NOMO-1 treated with DMSO at 0.1 percent for 48 hours (cell line): ENCODE results near the gene DEPDC4.
"Not testable (repeated sequence)": the region's sequence is repeated elsewhere in the genome, so short reads cannot be mapped to it uniquely, and the experiment has no call there.

Source experiments
- DNase-seq: peaks from one replicate; lab custom pipeline; 2025; ENCODE audit not compliant: unreplicated experiment; lab: John Stamatoyannopoulos, UW

DEPDC4 gene

DNA sequence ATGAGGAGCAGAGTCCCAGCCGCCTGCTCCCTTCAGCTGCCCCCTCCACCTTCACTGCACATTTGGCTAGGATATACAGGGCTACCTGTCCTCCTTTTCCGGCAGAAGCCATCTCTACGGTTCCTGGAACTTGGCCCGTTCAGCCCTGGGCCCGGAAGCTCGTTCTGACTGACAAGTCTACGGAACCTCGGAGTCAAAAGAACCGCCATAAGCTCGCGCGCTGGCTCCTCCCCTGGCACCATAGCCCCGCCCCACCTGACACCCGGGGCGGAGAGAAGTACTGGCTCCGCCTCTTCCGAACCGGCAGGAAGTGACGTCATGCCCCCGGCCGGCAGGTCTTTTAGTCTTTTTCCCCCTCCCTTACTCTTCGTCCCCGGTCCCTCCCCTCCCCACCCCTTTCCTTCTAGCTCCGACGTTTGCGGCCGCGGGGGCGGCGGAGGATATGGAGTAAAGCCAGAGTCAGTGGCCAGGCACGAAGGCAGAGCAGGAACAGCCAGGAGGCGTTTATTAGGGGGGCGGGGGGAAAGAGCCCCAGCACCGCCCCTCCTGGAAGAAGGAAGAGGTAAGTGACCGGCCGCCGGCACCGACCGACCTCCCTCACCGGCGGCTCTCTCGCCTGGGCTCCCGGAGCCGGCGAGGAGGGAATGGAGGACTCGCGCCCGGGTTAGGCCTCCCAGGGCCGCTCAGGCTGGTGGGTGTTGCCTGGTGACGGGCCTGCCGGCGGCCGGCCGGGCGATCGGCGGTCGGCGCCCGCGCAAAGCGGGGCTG lies at the start of gene DEPDC4, which contains the start of gene SCYL2:
DEPDC4 (minus strand) TSS at position 245 of the 768 bp plus-strand sequence; CDS start at position 242, 3 bp downstream.
SCYL2 (plus strand) TSS at position 343 of the 768 bp plus-strand sequence. CDS start 15,794 bp downstream, outside the sequence.
- DNase-seq: peak; percentile 89

DNA sequence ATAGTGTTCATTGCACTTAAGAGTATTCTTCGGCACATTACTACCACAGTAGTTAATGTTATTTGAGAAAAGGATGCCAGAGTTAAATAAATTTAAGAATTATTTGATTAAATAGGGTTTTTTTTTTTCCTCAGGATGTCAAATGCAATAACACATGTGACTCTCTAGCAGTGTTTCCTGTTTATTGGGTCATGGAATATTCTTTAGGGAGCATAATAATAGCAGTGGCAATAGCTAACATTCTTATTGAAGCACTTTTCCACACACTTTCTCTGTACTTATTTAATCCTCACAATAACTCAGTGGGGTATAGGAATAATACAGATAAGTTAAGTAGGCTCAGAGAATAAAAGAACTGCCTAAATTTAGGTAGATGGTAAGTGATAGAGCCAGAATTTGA lies 44.4 kb upstream of the DEPDC4 start:
- DNase-seq: no peak

DNA sequence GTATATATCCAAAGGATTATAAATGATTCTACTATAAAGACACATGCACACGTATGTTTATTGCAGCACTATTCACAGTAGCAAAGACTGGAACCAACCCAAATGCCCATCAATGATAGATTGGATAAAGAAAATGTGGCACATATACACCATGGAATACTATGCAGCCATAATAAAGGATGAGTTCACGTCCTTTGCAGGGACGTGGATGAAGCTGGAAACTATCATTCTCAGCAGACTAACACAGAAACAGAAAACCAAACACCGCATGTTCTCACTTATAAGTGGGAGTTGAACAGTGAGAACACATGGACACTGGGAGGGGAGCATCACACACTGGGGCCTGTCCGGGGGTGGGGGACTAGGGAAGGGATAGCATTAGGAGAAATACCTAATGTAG lies 41.3 kb upstream of the DEPDC4 start:
- not testable (repeated sequence) for DNase-seq

DNA sequence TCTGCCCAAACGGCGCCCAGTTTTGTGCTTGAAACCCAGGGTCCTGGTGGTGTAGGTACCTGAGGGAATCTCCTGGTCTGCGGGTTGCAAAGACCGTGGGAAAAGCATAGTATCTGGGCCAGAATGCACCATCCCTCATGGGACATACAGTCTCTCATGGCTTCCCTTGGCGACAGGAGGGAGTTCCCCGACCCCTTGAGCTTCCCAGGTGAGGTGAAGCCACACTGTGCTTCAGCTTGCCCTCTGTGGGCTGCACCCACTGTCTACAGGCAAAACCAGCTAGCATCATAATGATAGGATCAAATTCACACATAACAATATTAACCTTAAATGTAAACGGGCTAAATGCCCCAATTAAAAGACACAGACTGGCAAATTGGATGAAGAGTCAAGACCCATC lies 37.5 kb upstream of the DEPDC4 start:
- DNase-seq: not testable (repeated sequence)

DNA sequence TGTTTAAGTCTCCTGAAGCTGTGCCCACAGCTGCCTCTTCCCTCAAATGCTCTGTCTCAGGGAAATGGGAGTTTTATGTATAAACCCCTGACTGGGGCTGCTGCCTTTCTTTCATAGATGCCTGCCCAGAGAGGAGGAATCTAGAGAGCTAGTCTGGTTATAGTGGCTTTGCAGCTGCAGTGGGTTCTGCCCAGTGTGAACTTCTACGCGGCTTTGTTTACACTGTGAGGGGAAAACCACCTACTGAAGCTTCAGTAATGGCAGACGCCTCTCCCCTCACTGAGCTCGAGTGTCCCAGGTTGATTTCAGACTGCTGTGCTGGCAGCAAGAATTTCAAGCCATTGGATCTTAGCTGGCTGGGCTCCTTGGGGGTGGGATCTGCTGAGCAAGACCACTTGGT lies 37.0 kb upstream of the DEPDC4 start:
- no peak for DNase-seq

DNA sequence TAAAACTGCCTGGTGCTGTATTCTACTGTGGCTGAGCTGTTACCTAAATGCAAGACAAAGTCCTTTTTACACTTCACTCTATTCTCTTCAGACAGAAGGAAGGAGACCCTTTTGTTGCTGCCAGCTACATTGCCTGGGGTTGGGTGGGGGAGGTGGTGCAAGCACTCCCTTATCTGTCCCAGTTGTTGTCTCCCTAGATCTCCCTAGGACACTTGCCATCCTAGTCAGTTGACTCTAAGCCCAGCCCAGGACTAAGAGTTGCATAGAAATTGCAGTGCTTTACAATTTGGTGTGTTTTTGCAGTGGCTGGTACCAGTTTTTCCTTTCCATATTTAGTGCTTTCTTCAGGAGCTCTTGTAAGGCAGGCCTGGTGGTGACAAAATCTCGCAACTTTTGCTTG lies 35.2 kb upstream of the DEPDC4 start:
- no peak for DNase-seq

DNA sequence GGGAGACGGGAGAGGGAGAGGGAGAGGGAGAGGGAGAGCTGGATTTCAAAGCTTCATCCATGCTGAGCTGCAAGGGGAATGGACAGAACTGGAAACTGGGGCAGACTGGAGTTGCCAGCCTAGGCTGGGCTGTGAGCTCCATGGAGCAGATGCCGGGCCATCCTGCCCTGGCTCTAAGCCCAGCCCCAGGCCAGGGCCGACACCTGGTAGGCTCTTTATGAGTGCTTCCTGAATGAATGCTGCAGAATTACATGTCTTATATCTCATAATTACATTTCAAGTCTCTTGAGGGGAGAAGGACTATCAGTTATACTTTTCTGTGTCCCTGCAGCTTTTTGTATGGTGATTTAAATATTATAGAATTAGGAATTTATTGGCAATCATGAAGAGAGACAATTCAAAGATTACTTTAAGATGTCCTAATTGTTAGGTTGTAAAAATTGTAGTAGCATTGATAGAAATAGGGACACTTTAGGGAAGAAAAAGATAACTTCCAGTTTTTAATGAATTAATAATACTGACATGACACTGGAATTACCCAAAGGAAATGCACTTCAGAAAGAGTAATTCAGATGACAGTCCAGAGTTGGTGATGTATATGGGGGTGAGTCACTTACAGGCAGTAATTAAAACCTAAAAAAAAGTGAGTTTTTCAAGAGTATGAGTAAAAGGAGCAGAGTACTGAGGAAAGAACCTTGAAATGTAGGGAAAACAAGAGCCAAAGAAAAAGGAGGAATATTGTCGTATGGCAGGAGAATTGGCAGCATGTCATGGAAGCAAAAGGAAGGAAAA lies 29.1 kb upstream of the DEPDC4 start:
- no peak for DNase-seq

DNA sequence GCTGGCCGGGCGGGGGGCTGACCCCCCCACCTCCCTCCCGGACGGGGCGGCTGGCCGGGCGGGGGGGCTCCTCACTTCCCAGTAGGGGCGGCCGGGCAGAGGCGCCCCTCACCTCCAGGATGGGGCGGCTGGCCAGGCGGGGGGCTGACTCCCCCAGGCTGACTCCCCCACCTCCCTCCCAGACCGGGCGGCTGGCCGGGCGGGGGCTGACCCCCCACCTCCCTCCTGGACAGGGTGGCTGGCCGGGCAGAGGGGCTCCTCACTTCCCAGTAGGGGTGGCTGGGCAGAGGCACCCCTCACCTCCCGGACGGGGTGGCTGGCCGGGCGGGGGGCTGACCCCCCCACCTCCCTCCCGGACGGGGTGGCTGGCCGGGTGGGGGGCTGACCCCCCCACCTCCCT lies 27.5 kb upstream of the DEPDC4 start:
- not testable (repeated sequence) for DNase-seq

DNA sequence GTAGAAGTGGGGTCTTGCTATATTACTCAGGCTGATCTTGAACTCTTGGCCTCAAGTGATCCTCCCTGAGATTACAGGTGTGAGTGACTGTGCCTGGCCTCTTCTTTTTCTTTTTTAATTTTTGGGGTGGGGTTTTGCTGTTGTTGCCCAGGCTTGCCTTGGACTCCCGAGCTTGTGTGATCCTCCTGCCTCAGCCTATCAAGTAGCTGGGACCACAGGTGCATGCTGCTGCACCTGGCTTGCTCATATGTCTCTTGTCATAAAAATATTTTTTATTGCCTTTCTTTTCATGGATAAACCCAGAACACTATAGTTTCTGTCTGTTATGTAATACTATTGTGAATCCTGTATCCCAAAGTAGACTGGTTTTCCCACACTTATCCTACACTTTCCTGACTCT lies 26.1 kb upstream of the DEPDC4 start:
- DNase-seq: no peak

DNA sequence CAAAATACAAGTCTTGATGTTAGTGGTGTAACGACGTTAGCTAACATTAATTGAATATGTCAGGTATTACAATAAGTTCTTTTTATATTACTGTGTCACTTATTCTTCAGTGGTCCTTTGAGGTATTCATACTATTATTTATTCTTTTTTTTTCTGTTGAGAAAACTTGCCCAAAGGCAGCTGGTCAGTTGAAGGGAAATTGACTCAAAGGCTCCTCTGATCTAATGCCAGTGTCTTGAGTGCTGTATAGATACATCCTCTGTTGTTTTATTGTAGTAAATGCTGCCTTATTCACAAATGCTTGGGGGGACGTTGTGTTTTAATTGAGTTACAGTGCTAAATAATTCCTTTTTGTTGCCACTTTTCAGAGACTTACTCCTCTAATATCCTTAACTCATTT lies 23.1 kb upstream of the DEPDC4 start:
- DNase-seq: no peak

DNA sequence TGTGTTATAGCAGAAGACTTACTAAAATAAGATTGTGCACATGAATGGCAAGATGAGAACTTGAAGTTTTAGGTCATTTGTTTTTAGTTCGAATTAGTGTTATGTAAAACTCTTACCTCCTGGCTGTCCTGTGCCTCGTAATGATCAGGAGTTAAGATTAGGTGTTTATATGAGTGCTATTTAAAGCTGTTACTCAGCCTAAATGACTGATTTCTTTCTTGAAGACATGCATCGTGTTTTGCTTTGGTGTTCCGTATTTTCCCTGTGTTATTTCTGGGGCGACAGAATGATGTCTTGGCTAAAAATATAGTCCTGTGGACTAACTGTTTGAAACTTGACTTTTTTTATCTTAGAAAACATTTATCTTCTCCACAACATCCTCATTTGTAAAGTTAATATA lies 22.2 kb upstream of the DEPDC4 start:
- no peak for DNase-seq

DNA sequence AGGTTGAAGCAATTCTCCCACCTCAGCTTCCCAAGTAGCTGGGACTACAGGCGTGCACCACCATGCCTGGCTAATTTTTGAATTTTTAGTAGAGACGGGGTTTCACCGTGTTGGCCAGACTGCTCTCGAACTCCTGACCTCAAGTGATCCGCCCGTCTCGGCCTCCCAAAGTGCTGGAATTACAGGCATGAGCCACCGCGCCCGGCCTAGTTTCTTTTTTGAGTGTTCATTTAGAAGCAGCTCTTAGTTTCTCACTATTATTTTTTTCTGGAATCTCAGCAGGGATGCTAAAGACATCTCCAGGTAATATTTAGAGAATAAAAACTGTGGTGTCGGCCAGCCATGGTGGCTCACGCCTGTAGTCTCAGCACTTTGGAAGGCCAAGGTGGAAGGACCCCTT lies 17.7 kb upstream of the DEPDC4 start:
- DNase-seq: not testable (repeated sequence)

DNA sequence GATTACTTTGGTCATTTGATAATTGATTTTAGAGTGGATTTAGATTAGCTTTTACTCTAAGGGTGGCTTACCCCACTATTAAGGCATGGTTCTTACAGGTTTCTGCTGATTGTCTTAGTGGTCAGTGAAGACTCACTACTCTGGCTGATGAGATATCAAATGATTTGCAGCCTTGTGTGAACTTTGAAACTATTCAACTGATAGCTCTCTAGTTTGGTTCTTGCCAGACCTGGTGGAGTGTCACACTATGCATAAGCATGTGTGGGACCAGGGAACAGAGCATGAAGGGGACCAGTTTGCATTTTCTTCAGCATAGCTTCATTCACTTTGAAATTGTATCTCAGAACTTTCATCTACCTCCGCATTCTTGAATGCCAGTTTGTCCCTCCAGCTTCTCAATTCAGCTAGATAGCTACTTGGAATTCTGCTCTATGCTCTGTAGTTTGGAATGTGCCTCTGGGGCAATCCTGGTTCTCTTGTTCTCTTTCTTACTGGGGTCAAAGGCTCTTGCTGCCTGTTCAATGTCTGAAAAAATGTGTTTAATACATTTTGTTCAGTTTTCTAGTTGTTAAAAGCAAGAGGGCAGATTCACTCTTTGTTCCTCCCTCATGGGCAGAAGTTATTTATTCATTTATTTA lies 12.8 kb upstream of the DEPDC4 start:
- DNase-seq: no peak

DNA sequence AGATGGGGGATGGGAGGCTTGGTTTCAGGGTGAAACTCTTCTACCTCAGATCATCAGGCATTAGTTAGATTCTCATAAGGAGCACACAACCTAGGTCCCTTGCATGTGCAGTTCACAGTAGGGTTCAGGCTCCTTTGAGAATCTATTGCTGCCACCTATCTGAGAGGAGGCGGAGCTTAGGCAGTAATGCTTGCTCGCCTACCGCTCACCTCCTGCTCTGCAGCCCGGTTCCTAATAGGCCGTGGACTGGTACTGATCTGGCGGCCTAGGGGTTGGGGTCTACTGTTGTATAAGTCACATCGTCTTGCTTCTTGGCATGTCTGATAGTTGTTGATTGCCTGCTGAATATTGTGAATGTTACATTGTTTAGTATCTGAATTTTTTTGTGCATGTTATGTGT lies 12.3 kb upstream of the DEPDC4 start:
- DNase-seq: no peak

DNA sequence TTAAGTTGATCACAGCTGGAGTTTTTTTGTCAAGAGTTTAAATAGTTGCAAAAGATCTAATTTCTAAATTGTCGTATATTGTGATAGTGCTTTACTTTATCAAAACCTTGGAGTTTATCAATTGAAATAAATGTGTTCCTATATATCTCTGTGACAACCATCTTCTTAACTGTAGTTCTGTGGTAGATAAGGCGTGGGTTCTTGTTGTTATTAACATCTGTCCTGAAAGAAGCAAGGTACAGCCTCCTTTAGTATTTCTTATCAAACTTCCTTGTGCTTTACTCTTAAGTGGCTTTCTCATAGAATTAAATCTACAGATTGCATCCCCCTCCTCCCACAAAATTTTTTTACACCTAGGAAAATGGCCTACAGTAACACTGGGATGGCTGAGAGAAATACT lies 7.4 kb upstream of the DEPDC4 start:
- DNase-seq: no peak

DNA sequence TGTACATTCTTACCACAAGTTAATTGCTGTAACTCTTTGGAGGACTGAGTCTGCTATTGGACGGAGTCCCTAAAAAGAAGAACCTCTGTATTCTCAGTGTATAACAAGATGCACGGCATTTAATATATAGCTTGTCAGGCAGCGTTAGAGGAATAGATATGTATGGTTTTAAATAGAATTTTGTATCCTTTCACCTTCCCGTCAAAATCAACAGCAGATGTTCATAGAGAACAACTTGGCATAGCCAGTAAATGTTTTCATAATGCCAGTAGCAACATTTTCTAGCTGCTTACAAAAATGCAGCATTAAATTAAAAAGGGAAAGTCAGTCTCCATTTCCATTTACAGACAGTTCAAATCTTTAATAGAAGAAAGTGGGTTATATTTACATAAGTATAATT lies 6.9 kb upstream of the DEPDC4 start:
- no peak for DNase-seq

DNA sequence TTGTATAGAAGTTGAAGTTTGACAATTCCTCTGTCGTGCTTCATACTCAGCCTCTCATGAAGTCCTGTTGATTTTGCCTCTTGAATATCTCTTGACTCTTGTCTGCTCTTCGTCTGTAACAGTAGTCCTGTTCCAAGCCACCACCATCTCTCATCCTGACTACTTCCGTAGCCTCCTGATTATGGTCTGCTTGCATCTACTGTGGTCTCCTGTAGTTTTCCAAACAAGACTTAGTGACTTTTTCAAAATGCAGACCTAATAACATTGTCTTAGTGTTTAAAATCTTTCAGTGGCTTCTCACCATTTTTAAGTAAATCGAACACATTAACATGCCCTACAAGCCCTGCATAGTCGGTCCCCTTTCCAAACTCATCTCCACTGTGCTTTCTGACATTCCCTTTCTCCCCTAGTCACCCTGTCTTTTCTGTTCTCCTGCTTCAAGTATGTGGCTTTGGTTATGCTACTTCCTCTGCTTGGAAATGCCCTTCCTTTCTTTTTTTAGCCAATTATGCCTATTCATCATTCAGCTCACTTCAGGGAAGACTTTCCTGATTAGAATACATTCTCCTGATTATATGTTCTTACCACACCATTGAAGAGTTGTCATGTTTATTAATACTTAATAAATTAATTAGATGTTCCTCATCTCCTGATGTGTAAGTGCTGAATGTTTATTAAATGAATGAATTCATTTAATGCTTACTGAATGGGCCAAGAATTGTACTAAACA lies 2.1 kb upstream of the DEPDC4 start:
- no peak for DNase-seq

DNA sequence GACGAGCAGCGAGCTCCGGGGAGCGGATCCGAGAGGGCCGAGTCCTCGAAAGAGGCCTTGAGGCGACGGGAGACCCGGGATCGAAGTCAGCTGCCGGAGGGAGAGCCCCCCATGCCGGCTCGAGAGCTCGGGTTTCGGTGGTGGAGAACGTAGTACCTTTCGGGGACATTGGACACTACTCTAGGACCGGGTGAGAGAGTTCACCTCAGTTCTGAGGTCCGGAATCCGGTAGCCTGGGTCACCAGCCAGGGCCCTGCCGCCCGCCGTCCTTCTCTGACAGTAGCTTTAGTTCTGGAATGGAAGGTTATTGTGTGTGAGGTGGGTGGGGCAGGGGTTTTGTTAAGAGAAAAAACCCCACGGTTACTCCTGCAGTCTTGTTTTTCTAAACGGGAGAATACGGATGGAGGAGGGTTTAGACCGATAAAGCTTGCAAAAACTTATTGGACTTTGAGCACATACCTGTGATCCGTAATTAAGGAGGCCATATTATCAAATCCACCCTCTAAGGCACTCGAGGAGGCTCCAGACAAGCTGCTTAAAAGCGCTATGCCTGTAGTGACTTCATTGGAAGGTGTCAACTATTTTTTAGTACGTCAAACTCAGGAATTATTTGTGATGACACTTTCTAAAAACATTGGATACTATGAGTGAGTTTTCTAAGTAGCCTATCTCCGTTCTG lies 863 bp upstream of the DEPDC4 start:
- peak; percentile 31 for DNase-seq

DNA sequence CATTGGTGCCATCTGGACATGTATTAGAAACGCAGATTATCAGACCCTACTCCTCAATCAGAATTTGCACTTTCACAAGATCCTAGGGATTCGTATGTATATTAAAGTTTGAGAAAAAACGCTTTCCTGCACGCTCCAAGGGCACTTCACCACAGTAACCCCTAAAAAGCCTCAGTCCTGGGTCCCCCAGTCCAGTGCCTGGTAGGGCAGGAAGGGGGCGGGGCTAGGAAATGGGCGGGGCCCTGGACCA lies 369 bp downstream of the DEPDC4 start:
- no peak for DNase-seq

DNA sequence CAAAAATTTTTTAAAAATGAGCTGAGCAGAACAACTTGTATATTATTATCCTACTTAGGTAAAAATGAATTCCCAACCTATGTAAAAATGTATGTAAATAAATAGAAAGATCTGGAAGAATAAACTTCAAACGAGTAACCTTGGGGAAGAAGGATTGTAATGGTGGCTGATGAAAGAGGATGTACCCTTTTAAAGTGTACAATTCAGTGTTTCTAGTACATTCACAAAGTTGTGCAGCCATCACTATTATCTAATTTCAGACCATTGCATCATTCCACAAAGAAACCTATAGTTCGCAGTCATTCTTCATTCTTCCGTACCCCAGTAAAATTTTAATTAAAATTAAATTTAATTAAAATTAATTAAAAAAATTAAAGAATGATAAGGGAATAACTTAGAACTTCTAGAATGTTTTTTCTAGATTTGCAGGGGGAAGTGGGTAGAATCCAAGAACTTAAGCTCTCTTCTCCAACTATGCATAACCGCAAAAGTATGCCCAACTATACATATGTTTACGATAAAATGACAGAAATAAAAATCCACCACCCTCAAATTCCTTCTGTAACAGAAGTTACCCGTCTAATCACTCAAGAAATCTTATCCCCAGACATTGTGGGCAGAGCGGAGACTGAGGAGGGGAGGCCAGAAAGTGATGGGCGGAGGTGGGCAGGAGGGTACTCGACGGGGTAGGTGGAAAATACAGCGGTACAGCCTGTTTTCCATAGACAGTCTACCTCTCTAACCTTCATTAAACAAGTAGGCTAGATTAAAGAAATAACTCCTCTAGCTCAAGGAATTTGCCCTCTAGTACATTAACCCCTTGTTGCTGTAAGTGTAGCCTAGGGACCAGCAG lies 921 bp downstream of the DEPDC4 start:
- no peak for DNase-seq
